HepG2 (cell line): ENCODE measurements around the gene KDM7A. TPM values are rescaled to one million over a fixed set of nuclear protein-coding genes. Genes with fewer than 3 reads are reported as not detected.

Source experiments
- ATF1 ChIP-seq: IDR thresholded peaks from 2 replicates; pipeline ENCODE4 v1.6.1; 2016; ENCODE audit warnings: mild to moderate bottlenecking, control low read depth
- SOX6 ChIP-seq, 2 experiments: fragments of 450-650 bp in 1 of 2; sonication (generic) in 1 of 2; formaldehyde crosslinking in 1 of 2; IDR thresholded peaks; 2 replicates each; pipeline versions ENCODE4 v1.4.0 to v1.6.1; 2017 to 2020; ENCODE audit warnings: antibody characterized with exemption in 1 of 2, mild to moderate bottlenecking in 1 of 2, missing genetic modification reagents in 1 of 2
- ZBTB38 ChIP-seq: sonication (generic); formaldehyde crosslinking; IDR thresholded peaks from 2 replicates; pipeline ENCODE4 v1.5.1; 2020; ENCODE audit warnings: mild to moderate bottlenecking, missing genetic modification reagents
- ZNF12 ChIP-seq: sonication (generic); formaldehyde crosslinking; IDR thresholded peaks from 2 replicates; pipeline ENCODE4 v1.5.0; 2020; ENCODE audit warnings: missing genetic modification reagents
- ZNF264 ChIP-seq: sonication (generic); formaldehyde crosslinking; IDR thresholded peaks from 2 replicates; pipeline ENCODE4 v1.4.0; 2020; ENCODE audit warnings: missing genetic modification reagents
- ZNF766 ChIP-seq: sonication (generic); formaldehyde crosslinking; IDR thresholded peaks from 2 replicates; pipeline ENCODE4 v1.5.0; 2020; ENCODE audit warnings: missing genetic modification reagents, borderline replicate concordance
- polyA plus RNA-seq, 8 experiments: library from polyadenylated mRNA; depleted of rRNA in 3 of 8; stranded (reverse) in 7 of 8; unstranded in 1 of 8; fragments of >200 nt; fragmentation: Illumina TruSeq in 4 of 8; extraction: Trizol in 4 of 8; gene quantifications; 2 replicates each; pipeline versions ENCODE4 v1.2.1 to v1.2.3, GENCODE V29; 2011 to 2016; ENCODE audit warnings: low read depth in 4 of 8, missing spikeins in 1 of 8, mixed read lengths in 1 of 8; ENCODE audit not compliant: insufficient read depth in 1 of 8
- total RNA-seq, 5 experiments: library from RNA; depleted of rRNA; stranded (reverse); fragments of >200 nt; fragmentation: Illumina TruSeq; extraction: Trizol; gene quantifications; 2 replicates each; pipeline ENCODE4 v1.2.3, GENCODE V29; 2016; ENCODE audit warnings: low read depth in 1 of 5
- TF ChIP-seq, protein P1 (sequence below): sonication (generic); formaldehyde crosslinking; IDR thresholded peaks from 2 replicates; pipeline ENCODE4 v1.4.0; 2020; ENCODE audit warnings: low read depth, missing genetic modification reagents
- TF ChIP-seq, protein P2 (sequence below): sonication (generic); formaldehyde crosslinking; IDR thresholded peaks from 2 replicates; pipeline ENCODE4 v1.4.0; 2020; ENCODE audit warnings: mild to moderate bottlenecking, missing genetic modification reagents
- TF ChIP-seq, protein P3 (sequence below): sonication (generic); formaldehyde crosslinking; IDR thresholded peaks from 2 replicates; pipeline ENCODE4; 2020; ENCODE audit warnings: missing genetic modification reagents, mild to moderate bottlenecking, borderline replicate concordance
- TF ChIP-seq, protein P4 (sequence below): sonication (generic); formaldehyde crosslinking; IDR thresholded peaks from 2 replicates; pipeline ENCODE4 v1.8.0; 2022; ENCODE audit warnings: missing genetic modification reagents, mild to moderate bottlenecking, inconsistent platforms, borderline replicate concordance
- TF ChIP-seq, protein P5 (sequence below): sonication (generic); formaldehyde crosslinking; IDR thresholded peaks from 2 replicates; pipeline ENCODE4 v1.5.1; 2020; ENCODE audit warnings: mild to moderate bottlenecking, missing genetic modification reagents, moderate library complexity

Gene KDM7A
- total and polyA plus RNA-seq, 2 of the 13 experiments (the other 11 are each of a cell fraction or from before 2014, with no cell fraction given): 10.8 to 16.8 TPM

DNA sequence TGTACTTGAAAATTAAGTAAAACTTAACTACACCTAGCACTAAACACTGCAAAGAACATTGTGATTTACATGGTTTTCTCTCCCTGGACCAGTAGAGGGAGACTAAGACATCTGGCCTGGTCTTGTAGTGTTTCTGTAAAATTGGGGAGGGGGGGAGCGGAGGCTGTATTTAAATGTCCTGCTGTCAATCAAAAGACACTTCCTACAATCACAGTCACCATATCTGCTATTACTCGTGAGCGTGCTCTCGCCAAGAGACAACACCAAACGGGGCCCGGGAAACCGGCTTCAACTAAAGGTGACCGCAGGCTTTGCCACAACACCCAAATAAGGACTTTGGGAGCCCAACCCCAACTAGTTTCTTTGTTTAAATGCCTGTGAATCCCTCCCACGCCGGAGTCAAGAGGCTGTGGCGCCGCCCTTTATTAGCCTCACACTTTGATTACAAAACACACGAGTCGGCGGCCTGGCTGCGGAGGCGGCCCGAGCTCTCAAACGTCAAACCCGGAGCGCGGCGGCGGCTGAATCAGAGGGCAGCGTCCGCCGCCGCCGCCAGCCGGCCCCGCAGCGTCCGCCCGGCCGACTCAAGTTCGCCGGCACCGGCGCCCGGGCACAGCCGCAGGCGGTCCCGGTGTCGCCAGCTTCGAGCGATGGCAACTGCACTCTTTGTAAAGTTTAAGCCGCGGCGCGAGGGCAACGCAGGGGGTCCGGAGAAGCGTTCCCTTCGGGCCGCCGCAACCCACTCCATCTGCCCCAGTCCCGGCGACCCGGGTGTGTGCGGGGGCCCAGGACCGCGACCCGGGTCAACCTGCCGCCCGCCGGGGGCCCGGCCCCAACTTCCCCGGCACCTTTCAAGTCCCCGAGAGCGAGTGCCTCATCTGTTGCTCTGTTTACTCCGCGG, 1.3 kb downstream of the KDM7A start (continued):
- TF ChIP-seq, protein P1, sequence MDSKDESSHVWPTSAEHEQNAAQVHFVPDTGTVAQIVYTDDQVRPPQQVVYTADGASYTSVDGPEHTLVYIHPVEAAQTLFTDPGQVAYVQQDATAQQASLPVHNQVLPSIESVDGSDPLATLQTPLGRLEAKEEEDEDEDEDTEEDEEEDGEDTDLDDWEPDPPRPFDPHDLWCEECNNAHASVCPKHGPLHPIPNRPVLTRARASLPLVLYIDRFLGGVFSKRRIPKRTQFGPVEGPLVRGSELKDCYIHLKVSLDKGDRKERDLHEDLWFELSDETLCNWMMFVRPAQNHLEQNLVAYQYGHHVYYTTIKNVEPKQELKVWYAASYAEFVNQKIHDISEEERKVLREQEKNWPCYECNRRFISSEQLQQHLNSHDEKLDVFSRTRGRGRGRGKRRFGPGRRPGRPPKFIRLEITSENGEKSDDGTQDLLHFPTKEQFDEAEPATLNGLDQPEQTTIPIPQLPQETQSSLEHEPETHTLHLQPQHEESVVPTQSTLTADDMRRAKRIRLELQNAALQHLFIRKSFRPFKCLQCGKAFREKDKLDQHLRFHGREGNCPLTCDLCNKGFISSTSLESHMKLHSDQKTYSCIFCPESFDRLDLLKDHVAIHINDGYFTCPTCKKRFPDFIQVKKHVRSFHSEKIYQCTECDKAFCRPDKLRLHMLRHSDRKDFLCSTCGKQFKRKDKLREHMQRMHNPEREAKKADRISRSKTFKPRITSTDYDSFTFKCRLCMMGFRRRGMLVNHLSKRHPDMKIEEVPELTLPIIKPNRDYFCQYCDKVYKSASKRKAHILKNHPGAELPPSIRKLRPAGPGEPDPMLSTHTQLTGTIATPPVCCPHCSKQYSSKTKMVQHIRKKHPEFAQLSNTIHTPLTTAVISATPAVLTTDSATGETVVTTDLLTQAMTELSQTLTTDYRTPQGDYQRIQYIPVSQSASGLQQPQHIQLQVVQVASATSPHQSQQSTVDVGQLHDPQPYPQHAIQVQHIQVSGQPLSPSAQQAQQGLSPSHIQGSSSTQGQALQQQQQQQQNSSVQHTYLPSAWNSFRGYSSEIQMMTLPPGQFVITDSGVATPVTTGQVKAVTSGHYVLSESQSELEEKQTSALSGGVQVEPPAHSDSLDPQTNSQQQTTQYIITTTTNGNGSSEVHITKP: no peak
- no peak for TF ChIP-seq ZBTB38 (CRISPR knock-in tag)
- TF ChIP-seq, protein P2, sequence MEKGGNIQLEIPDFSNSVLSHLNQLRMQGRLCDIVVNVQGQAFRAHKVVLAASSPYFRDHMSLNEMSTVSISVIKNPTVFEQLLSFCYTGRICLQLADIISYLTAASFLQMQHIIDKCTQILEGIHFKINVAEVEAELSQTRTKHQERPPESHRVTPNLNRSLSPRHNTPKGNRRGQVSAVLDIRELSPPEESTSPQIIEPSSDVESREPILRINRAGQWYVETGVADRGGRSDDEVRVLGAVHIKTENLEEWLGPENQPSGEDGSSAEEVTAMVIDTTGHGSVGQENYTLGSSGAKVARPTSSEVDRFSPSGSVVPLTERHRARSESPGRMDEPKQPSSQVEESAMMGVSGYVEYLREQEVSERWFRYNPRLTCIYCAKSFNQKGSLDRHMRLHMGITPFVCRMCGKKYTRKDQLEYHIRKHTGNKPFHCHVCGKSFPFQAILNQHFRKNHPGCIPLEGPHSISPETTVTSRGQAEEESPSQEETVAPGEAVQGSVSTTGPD (CRISPR knock-in tag): peak; percentile 95
- TF ChIP-seq, protein P3, sequence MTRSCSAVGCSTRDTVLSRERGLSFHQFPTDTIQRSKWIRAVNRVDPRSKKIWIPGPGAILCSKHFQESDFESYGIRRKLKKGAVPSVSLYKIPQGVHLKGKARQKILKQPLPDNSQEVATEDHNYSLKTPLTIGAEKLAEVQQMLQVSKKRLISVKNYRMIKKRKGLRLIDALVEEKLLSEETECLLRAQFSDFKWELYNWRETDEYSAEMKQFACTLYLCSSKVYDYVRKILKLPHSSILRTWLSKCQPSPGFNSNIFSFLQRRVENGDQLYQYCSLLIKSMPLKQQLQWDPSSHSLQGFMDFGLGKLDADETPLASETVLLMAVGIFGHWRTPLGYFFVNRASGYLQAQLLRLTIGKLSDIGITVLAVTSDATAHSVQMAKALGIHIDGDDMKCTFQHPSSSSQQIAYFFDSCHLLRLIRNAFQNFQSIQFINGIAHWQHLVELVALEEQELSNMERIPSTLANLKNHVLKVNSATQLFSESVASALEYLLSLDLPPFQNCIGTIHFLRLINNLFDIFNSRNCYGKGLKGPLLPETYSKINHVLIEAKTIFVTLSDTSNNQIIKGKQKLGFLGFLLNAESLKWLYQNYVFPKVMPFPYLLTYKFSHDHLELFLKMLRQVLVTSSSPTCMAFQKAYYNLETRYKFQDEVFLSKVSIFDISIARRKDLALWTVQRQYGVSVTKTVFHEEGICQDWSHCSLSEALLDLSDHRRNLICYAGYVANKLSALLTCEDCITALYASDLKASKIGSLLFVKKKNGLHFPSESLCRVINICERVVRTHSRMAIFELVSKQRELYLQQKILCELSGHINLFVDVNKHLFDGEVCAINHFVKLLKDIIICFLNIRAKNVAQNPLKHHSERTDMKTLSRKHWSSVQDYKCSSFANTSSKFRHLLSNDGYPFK (CRISPR knock-in tag): no peak
- TF ChIP-seq ZNF264: no peak
- no peak for TF ChIP-seq ATF1 (CRISPR knock-in tag)
- TF ChIP-seq ZNF766 (CRISPR knock-in tag): 0 out of 2 replicates have a peak, but pooled peaks have one; percentile 40
- TF ChIP-seq ZNF12 (CRISPR knock-in tag): 0 out of 2 replicates have a peak, but pooled peaks have one; percentile 11
- no peak for TF ChIP-seq SOX6 (IDR thresholded peaks at IDR 0.05)
- TF ChIP-seq SOX6 (CRISPR knock-in tag; IDR thresholded peaks at IDR 0.05): peak; percentile 87
- TF ChIP-seq, protein P4, sequence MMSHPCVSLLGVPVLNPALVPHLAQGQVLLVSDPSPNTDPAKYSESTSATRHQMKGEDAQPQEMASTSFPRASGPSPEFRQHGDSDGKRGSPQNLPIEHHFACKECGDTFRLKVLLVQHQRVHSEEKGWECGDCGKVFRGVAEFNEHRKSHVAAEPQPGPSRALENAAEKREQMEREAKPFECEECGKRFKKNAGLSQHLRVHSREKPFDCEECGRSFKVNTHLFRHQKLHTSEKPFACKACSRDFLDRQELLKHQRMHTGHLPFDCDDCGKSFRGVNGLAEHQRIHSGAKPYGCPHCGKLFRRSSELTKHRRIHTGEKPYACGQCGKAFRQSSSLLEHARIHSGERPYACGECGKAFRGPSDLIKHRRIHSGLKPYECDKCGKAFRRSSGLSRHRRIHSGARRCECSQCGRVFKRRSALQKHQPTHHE (CRISPR knock-in tag): no peak
- TF ChIP-seq, protein P5, sequence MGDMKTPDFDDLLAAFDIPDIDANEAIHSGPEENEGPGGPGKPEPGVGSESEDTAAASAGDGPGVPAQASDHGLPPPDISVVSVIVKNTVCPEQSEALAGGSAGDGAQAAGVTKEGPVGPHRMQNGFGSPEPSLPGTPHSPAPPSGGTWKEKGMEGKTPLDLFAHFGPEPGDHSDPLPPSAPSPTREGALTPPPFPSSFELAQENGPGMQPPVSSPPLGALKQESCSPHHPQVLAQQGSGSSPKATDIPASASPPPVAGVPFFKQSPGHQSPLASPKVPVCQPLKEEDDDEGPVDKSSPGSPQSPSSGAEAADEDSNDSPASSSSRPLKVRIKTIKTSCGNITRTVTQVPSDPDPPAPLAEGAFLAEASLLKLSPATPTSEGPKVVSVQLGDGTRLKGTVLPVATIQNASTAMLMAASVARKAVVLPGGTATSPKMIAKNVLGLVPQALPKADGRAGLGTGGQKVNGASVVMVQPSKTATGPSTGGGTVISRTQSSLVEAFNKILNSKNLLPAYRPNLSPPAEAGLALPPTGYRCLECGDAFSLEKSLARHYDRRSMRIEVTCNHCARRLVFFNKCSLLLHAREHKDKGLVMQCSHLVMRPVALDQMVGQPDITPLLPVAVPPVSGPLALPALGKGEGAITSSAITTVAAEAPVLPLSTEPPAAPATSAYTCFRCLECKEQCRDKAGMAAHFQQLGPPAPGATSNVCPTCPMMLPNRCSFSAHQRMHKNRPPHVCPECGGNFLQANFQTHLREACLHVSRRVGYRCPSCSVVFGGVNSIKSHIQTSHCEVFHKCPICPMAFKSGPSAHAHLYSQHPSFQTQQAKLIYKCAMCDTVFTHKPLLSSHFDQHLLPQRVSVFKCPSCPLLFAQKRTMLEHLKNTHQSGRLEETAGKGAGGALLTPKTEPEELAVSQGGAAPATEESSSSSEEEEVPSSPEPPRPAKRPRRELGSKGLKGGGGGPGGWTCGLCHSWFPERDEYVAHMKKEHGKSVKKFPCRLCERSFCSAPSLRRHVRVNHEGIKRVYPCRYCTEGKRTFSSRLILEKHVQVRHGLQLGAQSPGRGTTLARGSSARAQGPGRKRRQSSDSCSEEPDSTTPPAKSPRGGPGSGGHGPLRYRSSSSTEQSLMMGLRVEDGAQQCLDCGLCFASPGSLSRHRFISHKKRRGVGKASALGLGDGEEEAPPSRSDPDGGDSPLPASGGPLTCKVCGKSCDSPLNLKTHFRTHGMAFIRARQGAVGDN: peak; percentile 75
